MV-4-11 (cell line): Measurements from ENCODE around the gene RBM38.

Experiments
- DNase-seq: peaks from one replicate; lab custom pipeline; 2025; lab: John Stamatoyannopoulos, UW

The RBM38 gene

GRCh38 chr20:57404006-57404405 lies 12.8 kb downstream of the RBM38 start:
- no peak for DNase-seq

- no peak for DNase-seq
These were observed 13.3 kb downstream of the RBM38 start for GRCh38 chr20:57404419-57405072.

GRCh38 chr20:57405236-57406016 lies 14.2 kb downstream of the RBM38 start:
- no peak for DNase-seq

- no peak for DNase-seq
These were observed 16.4 kb downstream of the RBM38 start for GRCh38 chr20:57407541-57407956.

- DNase-seq: no peak
These were observed 16.9 kb downstream of the RBM38 start for GRCh38 chr20:57408131-57408530.

GRCh38 chr20:57408536-57409233 lies 17.5 kb downstream of the RBM38 start:
- DNase-seq: no peak

GRCh38 chr20:57409316-57409671 lies 18.1 kb downstream of the RBM38 start:
- DNase-seq: no peak

- DNase-seq: no peak
These were observed 18.6 kb downstream of the RBM38 start for GRCh38 chr20:57409672-57410397.

GRCh38 chr20:57410398-57410920 lies 19.3 kb downstream of the RBM38 start:
- DNase-seq: no peak

- DNase-seq: no peak
These were observed 19.7 kb downstream of the RBM38 start for GRCh38 chr20:57410924-57411323.

GRCh38 chr20:57411406-57412283 lies 20.4 kb downstream of the RBM38 start:
- DNase-seq: no peak

- no peak for DNase-seq
These were observed 21.3 kb downstream of the RBM38 start for GRCh38 chr20:57412347-57413029.

GRCh38 chr20:57413986-57414385 lies 22.8 kb downstream of the RBM38 start:
- no peak for DNase-seq

- no peak for DNase-seq
These were observed 23.8 kb downstream of the RBM38 start for GRCh38 chr20:57414867-57415592.

GRCh38 chr20:57415771-57416170 lies 24.6 kb downstream of the RBM38 start:
- DNase-seq: no peak

GRCh38 chr20:57416296-57417022 lies 25.3 kb downstream of the RBM38 start:
- no peak for DNase-seq

GRCh38 chr20:57417051-57417689 lies 26.0 kb downstream of the RBM38 start:
- DNase-seq: peak; percentile 70
